NT2/D1 (cell line): ENCODE results near the gene HOMER1.

ENCODE experiments used
- YY1 ChIP-seq: IDR thresholded peaks from 2 replicates; pipeline ENCODE4 v1.6.1; 2011; ENCODE audit not compliant: insufficient read length, insufficient read depth
- ZNF274 ChIP-seq: IDR thresholded peaks from 2 replicates; pipeline ENCODE4 v1.6.1; 2011; ENCODE audit warnings: mild to moderate bottlenecking, low read depth, low read length

DNA sequence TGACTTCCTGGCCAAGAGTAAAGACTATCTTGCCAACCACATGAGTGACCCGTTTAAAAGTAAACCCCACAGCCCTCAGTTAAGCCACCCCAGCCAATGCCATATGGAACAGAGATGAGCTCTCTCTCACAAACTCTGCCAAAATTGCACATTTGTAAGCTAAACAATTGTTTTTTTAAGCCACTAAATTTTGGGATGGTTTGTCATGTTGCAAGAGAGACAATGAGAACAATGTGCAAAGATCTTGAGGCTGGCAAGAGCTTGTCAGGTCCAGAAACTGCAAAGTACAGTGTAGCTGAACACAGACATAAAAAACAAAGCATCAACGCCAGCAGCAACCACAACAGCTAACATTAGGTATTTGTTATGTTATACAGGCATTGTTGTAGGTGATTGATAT lies 27.8 kb downstream of the HOMER1 start:
- no peak for TF ChIP-seq ZNF274
- no peak for TF ChIP-seq YY1
